LNCAP (cell line): Measurements from ENCODE around the gene CDC26.

Experiments
- TF ChIP-seq, protein P1 (sequence below): fragments of 450-650 bp; IDR thresholded peaks from 2 replicates; pipeline ENCODE4 v1.5.1; 2017; ENCODE audit warnings: mild to moderate bottlenecking

CDC26 gene

DNA sequence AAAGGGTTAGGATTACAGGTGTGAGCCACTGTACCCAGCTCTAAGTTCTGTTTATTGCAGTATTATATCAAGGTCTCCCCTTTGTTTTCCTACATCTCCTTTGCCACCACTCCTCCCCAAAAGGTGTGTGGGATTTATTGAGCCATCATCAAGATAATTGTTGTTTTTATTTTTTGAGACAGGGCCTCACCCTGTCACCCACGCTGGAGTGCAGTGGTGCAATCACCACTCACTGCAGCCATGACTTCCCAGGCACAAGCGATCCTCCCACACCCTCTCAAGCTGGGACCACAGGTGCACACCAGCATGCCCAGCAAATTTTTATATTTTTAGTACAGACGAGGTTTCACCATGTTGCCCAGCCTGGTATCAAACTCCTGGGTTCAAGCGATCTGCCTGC, 29.5 kb downstream of the CDC26 start:
- TF ChIP-seq, protein P1, sequence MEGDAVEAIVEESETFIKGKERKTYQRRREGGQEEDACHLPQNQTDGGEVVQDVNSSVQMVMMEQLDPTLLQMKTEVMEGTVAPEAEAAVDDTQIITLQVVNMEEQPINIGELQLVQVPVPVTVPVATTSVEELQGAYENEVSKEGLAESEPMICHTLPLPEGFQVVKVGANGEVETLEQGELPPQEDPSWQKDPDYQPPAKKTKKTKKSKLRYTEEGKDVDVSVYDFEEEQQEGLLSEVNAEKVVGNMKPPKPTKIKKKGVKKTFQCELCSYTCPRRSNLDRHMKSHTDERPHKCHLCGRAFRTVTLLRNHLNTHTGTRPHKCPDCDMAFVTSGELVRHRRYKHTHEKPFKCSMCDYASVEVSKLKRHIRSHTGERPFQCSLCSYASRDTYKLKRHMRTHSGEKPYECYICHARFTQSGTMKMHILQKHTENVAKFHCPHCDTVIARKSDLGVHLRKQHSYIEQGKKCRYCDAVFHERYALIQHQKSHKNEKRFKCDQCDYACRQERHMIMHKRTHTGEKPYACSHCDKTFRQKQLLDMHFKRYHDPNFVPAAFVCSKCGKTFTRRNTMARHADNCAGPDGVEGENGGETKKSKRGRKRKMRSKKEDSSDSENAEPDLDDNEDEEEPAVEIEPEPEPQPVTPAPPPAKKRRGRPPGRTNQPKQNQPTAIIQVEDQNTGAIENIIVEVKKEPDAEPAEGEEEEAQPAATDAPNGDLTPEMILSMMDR: no peak

DNA sequence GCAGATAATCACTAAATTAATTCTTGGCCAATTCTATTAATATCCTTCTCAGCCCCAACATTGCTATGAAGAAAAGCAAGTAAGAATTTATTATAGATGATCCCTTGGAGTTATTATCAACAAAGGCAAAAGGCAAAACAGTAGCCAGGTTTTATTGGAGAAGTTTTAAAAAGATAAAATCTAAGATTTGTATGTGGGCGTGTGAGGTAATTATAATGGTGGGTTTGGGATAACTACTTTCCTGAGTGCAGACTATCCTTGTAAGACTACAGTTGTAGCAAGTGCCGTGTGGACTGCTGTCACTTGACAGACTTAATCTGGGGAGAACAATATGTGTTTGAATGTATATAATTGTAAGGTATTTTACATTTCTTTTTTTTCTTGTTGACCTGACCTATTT, 30.8 kb downstream of the CDC26 start:
- TF ChIP-seq, protein P1: no peak

DNA sequence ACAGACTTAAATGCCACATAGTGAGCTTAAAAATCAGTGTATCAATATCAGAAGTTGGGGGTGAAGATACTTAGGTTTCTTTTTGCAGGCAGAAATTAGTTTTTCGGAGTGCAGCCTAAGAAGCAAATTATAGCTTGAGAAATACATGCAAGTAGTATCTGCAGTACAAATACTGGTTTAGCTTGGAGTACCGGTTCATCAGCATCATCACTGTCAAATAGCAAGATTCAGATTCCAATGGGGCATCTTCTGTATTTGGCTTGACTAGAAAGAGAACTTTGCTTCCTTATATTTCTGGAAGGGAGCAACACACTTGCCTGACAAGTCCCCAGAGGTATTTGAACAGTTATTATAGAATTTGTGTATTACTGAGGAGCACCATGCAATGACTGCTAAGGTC, 34.2 kb downstream of the CDC26 start:
- TF ChIP-seq, protein P1: no peak

DNA sequence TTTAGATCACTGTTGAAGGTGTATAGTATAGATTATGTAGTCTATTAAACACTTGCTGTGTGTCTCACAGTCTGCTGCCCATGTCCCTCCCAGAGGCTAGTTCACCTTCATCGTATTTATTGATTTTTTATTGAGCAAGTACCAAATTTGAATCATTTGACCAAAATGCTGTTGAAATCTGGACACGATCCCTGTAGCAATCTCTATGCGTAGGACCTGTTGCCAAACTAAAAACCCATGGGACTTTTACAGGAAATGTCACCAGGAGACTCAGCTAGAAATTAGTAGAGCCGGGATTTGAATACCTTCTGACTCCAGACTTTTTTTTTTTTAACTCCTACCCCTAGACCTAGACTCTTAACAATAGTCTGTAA, 36.5 kb downstream of the CDC26 start:
- TF ChIP-seq, protein P1: no peak

DNA sequence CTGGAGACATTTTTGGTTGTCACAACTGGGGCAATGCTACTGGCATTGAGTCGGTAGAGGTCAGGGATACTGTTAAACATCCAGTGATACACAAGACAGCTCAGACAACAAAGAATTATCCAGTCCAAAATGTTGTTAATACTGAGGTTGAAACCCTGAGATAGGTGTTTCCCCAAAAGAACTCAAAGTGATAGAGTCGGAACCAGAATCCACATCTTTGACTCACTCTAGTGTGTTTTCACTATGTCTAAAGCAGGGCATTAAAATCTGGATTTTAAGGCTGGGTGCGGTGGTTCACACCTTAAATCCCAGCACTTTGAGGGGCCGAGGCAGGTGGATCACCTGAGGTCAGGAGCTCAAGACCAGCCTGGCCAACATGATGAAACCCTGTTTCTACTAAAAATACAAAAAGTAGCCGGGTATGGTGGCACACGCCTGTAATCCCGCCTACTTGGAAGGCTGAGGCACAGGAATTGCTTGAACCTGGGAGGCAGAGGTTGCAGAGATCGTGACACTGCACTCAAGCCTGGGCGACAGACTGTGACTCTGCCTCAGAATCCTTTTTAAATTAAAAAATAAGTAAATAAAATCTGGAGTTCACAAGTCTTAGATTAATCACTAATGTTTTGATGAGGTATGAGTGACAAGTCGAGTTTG, 37.0 kb downstream of the CDC26 start:
- TF ChIP-seq, protein P1: no peak

DNA sequence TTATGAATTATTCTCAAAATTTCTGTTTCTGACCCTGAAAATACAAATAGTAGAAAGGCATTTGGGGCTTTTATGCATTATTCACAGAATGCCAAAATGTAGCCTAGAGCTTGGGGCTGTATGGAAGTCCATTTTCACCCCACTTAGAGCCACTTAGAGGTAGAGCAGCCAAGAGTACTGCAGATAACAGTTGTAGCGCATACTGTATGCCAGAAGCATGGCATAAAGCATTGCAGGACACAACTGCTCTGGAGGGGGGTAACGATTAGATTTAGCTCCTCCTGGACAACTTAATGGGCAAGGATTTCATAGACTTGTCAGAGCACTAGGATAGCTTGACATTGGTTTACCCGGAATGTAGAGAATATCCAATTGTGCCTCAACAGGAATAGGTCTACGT, 38.3 kb downstream of the CDC26 start:
- TF ChIP-seq, protein P1: no peak

DNA sequence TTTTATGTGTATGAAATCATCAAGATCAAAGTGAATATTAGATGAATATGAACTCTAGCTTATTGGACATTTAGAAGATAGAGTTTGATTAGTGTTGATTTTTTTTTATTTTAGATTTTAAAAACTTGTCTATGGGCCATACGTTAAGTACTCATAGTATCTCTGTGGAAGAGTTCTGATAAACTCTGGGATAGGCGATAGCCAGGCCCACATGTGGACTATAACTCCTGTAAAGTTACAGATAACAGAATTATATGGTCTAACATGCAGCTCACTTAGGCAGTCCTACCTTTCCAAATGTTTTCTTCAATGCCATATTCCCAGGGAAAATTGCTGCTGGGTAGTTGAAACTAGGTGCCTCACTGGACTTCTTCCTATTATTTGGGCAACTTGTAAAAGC, 43.7 kb downstream of the CDC26 start:
- TF ChIP-seq, protein P1: no peak

DNA sequence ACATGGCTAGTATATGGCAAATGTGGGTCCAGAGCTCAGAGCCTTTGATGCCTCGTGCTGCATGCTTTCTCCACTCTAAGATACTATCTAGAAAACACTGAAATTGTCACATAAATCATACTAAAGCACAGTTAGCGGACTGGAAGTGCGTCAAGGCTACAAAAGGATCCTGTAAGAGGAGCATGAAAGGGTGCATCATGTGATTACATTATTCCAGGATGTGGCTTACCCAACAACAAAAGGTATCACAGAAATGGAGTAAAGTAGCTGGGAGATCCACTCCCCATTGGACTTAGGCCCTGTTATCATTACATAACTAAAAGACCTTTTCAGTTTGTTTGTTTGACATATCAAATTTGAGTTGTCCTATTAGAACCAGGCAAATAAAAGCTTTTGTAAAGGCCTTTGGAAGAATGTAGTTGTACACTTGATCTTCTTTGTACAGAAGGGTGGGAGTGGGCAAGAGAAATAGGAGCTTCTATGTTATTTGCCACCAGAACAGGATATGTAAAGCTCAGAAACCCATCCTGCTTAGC, 47.2 kb downstream of the CDC26 start:
- TF ChIP-seq, protein P1: no peak
